C4-2B (cell line): Measurements from ENCODE around the gene CDKAL1.

Experiments
- ZFX ChIP-seq: fragments of 450-650 bp; IDR thresholded peaks from 2 replicates; pipeline ENCODE4 v1.6.1; 2017
- TF ChIP-seq, protein P1 (sequence below): fragments of 450-650 bp; conservative IDR thresholded peaks from 2 replicates; pipeline ENCODE4 v1.5.1; 2017; ENCODE audit warnings: mild to moderate bottlenecking

DNA sequence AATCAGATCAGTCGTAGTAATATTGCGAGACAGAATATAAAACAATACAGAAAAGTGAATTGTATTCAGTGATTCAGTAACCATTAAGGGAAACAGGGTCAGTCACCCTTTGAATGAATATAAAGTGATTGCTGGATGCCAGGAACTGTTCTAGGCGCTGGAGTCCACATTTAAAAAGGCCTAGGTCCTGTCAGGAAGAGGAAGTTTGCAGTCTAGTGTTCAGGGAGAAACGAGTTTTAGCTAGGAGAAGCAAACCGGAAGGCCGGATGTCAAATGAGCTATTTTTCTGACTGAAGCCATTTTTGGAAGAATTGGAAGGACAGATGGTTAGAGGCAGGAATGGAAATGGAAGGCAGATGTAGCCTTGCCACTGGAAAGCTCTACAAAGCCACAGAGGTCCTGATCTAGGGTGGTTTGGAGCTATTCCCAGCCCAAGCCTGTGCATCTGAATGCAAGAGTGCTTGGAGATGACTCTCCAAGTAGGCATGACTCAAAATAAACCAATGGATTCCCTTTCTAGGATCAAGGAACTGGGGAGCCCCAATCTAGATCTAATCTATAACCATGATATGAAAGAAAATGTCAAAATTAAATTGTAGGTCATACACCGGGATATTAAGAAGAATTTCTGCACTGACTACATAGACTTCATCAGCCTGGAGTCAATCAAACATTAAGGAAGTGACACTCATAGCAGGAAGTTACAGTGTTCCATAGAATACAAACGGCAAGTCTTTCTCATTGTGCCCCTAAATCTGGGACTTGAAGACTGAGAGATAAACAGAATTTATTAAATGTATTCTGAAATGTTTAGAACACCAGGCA lies 36.8 kb upstream of the CDKAL1 start:
- TF ChIP-seq, protein P1, sequence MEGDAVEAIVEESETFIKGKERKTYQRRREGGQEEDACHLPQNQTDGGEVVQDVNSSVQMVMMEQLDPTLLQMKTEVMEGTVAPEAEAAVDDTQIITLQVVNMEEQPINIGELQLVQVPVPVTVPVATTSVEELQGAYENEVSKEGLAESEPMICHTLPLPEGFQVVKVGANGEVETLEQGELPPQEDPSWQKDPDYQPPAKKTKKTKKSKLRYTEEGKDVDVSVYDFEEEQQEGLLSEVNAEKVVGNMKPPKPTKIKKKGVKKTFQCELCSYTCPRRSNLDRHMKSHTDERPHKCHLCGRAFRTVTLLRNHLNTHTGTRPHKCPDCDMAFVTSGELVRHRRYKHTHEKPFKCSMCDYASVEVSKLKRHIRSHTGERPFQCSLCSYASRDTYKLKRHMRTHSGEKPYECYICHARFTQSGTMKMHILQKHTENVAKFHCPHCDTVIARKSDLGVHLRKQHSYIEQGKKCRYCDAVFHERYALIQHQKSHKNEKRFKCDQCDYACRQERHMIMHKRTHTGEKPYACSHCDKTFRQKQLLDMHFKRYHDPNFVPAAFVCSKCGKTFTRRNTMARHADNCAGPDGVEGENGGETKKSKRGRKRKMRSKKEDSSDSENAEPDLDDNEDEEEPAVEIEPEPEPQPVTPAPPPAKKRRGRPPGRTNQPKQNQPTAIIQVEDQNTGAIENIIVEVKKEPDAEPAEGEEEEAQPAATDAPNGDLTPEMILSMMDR, result no peak
- no peak for TF ChIP-seq ZFX
